ENCODE data around the gene GOLGA8J.
A peak's percentile ranks its signal among the peaks of the same experiment; 100 is the strongest.
"Not testable (repeated sequence)": the region's sequence is repeated elsewhere in the genome, so short reads cannot be mapped to it uniquely, and the experiment has no call there.

Gene GOLGA8J

DNA sequence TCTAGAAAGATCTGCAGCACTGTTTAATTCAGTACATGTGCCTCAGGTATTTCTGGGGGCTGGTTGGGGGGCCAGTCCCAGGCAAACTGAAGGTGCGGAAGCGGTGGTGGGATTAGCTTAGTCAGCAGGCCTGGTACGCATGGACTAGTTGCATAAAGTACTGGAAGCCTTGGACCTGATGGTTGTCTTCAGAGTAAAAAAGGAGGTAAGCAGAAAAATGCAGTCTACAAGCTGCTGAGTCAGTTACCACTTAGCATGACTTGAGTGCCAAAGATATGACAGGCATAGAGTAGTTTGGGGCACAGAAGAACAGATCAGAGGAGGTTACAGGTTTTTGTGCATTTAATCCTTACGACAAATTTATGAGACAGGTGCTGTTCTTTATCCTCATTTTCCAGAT is 19.9 kb upstream of the GOLGA8J start:
- H3K4me3 ChIP-seq (ENCODE audit: control insufficient read depth, low read depth, low read length), result no peak overlapping the region
- TF ChIP-seq, protein P1, sequence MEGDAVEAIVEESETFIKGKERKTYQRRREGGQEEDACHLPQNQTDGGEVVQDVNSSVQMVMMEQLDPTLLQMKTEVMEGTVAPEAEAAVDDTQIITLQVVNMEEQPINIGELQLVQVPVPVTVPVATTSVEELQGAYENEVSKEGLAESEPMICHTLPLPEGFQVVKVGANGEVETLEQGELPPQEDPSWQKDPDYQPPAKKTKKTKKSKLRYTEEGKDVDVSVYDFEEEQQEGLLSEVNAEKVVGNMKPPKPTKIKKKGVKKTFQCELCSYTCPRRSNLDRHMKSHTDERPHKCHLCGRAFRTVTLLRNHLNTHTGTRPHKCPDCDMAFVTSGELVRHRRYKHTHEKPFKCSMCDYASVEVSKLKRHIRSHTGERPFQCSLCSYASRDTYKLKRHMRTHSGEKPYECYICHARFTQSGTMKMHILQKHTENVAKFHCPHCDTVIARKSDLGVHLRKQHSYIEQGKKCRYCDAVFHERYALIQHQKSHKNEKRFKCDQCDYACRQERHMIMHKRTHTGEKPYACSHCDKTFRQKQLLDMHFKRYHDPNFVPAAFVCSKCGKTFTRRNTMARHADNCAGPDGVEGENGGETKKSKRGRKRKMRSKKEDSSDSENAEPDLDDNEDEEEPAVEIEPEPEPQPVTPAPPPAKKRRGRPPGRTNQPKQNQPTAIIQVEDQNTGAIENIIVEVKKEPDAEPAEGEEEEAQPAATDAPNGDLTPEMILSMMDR (IDR thresholded peaks at IDR 0.05; ENCODE audit: control insufficient read depth, insufficient read depth, low read depth, low read length, missing control alignments), result no peak
- no peak for DNase-seq (ENCODE audit: low read depth)

DNA sequence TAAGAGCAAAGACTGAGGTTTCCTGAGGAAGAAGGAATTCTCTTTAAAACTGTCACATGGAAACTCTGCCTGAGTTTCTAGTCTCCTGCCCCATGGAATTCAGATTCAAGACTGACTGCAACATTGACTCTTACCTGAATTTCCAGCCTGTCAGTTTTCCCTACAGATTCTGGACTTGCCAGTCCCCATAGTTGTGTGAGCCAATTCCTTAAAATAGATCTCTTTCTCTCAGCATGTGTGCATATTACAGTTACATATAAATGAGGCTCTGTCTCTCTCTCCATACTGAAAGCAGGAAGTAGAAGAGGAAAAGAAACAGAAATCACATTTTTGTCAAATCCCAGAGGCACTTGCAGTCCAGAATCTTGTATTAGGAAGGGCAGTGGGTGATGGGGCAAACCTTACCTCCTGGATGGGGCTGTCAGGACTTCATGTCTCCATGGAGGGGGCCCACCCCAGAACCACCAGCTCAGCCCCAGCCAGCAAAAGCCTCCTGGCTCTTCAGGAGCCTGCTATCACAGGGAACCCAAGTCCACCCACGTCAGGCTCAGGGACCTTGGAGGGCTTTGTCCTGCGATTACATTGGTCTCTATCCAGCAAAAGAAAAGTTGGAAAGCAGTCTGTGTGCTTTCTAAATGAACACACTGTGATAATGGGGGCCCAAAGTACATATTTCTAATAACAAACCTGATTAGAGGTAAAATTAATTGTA is 18.8 kb upstream of the GOLGA8J start:
- H3K4me3 ChIP-seq (ENCODE audit: control insufficient read depth, low read depth, low read length), result no peak overlapping the region
- no peak for DNase-seq (ENCODE audit: low read depth)
- TF ChIP-seq, protein P1 (IDR thresholded peaks at IDR 0.05; ENCODE audit: control insufficient read depth, insufficient read depth, low read depth, low read length, missing control alignments), result no peak

DNA sequence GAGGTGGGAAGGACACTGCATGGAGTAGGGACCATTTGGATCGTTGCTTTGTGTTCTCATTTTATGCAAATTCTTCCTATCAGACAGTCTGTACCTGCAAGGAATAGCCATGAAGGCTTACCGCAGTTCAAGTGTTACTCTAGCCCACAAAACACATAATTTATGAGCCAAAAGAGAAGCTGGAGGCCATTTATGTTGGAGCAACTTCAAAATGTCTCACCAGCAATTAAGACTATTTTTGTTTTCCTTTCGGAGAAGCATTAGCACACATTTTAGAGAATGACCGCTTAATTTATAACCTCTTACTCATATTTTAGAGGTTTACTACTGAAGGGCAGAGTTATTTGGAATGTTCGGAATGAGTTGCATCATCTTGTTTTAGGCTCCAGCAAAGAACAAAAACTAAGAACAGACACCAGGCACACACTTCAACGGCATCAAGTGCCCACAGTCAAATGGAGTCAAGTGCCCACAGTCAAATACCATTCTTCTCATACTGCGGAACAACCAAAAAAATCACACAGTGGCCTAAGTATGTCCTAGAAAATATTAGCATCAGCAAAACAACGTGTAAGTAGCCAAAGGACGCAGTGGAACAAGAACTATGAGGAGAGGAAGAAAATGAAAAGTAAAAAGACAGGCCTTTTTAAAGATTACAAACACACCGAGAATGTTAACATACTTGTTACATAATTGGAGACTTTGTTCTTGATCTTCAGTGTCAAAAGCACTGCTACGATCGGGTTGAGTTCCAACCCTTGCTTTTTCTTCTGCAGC is 17.5 kb upstream of the GOLGA8J start:
- TF ChIP-seq, protein P1 (IDR thresholded peaks at IDR 0.05; ENCODE audit: control insufficient read depth, insufficient read depth, low read depth, low read length, missing control alignments), result no peak
- no peak overlapping the region for H3K4me3 ChIP-seq (ENCODE audit: control insufficient read depth, low read depth, low read length)
- DNase-seq (ENCODE audit: low read depth), result peak; percentile 77

DNA sequence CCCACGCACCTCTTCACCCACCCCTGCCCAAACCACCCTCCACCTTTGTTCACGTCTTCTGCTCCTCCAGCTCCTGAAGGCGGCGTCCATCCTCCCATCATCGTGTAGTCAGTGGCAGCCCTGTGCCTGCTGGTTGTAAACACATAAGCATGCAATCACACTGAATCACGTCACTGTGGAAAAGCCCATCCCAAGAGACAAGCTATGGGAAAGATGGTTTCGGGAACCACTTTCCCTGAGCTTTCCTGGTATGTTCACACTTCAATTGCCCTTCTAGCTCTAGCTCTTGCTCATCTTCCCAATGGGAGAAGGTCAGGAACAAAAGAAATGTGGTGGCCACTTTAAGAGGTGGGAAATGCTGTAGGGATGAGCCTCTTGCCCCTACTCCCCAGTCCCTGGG is 14.4 kb upstream of the GOLGA8J start:
- TF ChIP-seq, protein P1 (IDR thresholded peaks at IDR 0.05; ENCODE audit: control insufficient read depth, insufficient read depth, low read depth, low read length, missing control alignments), result no peak
- no peak overlapping the region for H3K4me3 ChIP-seq (ENCODE audit: control insufficient read depth, low read depth, low read length)
- no peak for DNase-seq (ENCODE audit: low read depth)

DNA sequence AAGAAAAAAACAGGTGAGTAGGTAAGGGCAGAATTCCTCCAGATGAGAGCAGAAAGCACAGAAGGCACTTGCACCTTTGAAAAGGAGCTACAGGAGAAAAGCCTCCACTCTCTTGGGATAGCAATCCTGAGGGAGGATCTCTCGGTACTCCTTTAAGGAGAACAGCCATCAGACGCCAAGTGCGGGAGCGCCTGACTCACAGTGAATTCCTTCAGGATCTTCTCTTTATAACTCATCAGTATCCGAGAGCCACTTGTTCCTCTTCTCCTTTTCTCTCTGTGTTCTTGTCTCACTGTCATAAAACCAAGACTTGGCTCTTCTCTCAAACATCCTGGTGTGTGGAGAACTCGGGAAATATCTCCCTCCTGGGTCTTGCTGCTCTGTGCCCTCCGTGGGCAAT is 10.1 kb upstream of the GOLGA8J start:
- TF ChIP-seq, protein P1 (IDR thresholded peaks at IDR 0.05; ENCODE audit: control insufficient read depth, insufficient read depth, low read depth, low read length, missing control alignments), result no peak
- no peak for DNase-seq (ENCODE audit: low read depth)
- no peak overlapping the region for H3K4me3 ChIP-seq (ENCODE audit: control insufficient read depth, low read depth, low read length)

DNA sequence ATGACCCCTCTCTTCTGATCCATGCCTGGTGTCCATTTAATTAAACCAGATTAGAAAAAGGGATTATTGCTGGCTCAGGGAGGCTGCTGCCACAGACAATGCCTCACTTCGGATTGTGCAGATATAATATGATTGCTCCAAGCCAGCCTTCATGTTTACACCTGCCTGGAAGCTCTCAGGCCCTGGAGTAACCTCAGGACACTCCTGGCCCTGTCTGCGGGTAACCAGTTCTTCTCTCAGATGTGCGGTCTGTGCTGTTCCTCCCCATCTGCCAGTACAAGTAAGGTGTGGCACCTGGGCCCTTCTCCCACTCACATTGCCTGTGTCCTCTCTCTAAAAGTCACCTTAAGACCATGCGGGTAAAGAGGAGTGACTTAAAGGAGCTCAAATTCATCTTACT is 8.8 kb upstream of the GOLGA8J start:
- no peak overlapping the region for H3K4me3 ChIP-seq (ENCODE audit: control insufficient read depth, low read depth, low read length)
- TF ChIP-seq, protein P1 (IDR thresholded peaks at IDR 0.05; ENCODE audit: control insufficient read depth, insufficient read depth, low read depth, low read length, missing control alignments), result no peak
- no peak for DNase-seq (ENCODE audit: low read depth)

DNA sequence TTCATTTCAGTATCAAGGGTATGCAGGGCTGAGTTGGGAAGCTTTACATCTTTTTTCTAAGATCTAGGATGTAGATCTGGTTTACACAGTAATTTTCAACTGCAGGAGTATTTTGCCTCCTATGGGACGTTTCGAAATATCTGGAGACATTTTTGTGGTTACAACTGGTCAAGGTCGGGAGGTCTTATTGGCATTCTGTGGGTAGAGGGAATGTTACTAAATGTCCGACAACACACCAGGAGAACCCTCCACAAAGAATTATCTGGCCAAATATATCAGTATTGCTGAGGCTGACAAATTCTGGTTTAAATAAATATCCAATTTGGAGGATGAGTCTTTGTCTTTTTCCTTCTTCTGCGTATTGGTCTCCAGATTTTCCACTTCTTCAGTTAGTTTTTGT is 1.9 kb upstream of the GOLGA8J start:
- H3K4me3 ChIP-seq (ENCODE audit: control insufficient read depth, low read depth, low read length), result not testable (repeated sequence)
- DNase-seq (ENCODE audit: low read depth), result peak; percentile 32

DNA sequence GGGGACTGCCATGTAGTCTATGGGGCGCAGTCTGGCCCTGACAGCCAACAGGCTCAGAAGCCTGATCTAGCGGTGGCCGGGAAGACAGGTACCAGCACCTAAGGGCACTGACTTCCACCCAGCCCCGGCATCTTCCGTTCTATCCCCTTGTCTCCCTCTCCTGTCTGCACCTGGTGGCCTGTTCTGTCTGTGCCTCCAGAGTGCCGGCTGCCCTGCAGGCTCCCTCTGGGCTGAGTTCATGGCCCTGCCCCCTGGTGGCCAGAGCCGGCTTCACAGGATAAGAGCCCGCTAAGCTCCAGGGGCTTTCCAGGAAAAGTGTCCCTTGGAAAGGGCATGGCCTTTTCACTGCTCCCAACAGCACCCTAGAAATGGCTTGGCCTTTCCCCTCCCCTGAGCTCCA is 15.1 kb downstream of the GOLGA8J start:
- not testable (repeated sequence) for DNase-seq (ENCODE audit: low read depth); H3K4me3 ChIP-seq (ENCODE audit: control insufficient read depth, low read depth, low read length)

DNA sequence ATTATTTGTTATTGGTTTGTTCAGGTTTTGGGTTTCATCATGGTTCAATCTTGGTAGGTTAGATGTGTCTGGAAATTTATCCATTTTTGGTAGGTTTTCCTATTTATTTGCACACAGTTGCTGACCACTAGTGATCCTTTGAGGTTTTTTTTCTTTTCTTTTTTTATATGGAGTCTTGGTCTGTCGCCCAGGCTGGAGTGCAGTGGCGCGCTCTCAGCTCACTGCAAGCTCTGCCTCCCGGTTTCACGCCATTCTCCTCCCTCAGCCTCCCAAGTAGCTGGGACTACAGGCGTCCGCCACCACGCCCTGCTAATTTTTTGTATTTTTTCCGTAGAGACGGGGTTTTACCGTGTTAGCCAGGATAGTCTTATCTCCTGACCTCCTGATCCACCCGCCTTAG is 20.1 kb downstream of the GOLGA8J start:
- H3K4me3 ChIP-seq (ENCODE audit: control insufficient read depth, low read depth, low read length); DNase-seq (ENCODE audit: low read depth): not testable (repeated sequence)

DNA sequence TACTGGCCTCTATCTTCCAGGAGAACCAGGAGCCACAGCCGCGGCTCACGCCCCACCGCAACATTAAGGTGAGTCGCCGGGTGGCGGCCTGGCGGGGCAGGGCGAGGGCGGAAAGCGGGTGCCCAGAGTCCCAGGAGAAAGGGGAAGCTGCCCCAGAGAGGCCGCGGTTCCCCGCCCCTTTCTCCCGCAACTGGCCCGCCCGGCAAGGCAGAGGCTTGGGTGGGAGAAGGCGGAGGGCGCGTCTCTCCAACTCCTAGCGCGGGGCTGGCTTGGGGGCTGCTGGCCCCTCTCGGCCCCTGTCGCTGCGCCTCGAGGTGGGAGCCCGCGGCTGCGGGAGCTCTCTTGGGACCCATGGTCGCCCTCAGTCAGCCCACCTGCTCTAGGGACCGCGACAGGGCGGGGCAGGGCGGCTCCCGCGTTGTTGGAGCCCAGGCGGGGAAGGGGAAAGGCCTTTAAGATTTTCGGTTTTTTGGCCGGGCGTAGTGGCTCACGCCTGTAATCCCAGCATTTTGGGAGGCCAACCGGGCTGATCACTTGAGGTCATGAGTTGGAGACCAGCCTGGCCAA is 21.3 kb downstream of the GOLGA8J start:
- DNase-seq (ENCODE audit: low read depth); H3K4me3 ChIP-seq (ENCODE audit: control insufficient read depth, low read depth, low read length): not testable (repeated sequence)
